GM12864 (cell line): ENCODE measurements around the gene KIAA0319L.

Source experiments
- DNase-seq: peaks from one replicate; pipeline ENCODE4 v3.0.0-alpha.2; 2011; ENCODE audit warnings: low read depth
- H3K4me3 ChIP-seq: 2 replicates; pipeline ENCODE4 v1.5.1; 2011; ENCODE audit warnings: mild to moderate bottlenecking, low read depth, low read length, control low read depth
- CTCF ChIP-seq: IDR thresholded peaks from 2 replicates; pipeline ENCODE4 v1.5.1; 2011; ENCODE audit warnings: low read depth, mild to moderate bottlenecking, moderate library complexity, low read length, control low read depth, inconsistent platforms; ENCODE audit errors: missing control alignments

KIAA0319L gene

GRCh38 chr1:35557118-35557610, at the start of gene KIAA0319L:
Gene KIAA0319L, minus strand, starts transcription at chr1:35557403. Its CDS starts 2,912 bp downstream, at chr1:35554491.
- peak within 1 kb of the TSS; percentile 91 for H3K4me3 ChIP-seq
- DNase-seq, result no peak
- no peak for TF ChIP-seq CTCF

- no peak overlapping the region for H3K4me3 ChIP-seq
- DNase-seq, result no peak
- TF ChIP-seq CTCF, result no peak
Measured at GRCh38 chr1:35605867-35606182, 48.6 kb upstream of the KIAA0319L start.

GRCh38 chr1:35605071-35605866, 48.1 kb upstream of the KIAA0319L start:
- DNase-seq, result no peak
- H3K4me3 ChIP-seq, result no peak overlapping the region
- TF ChIP-seq CTCF, result no peak

GRCh38 chr1:35603941-35604340, 46.7 kb upstream of the KIAA0319L start:
- no peak for TF ChIP-seq CTCF
- H3K4me3 ChIP-seq, result no peak overlapping the region
- DNase-seq, result no peak

GRCh38 chr1:35603468-35603867, 46.3 kb upstream of the KIAA0319L start:
- no peak overlapping the region for H3K4me3 ChIP-seq
- no peak for DNase-seq
- no peak for TF ChIP-seq CTCF

GRCh38 chr1:35600593-35600992, 43.4 kb upstream of the KIAA0319L start:
- no peak for DNase-seq
- no peak for TF ChIP-seq CTCF
- H3K4me3 ChIP-seq, result no peak overlapping the region

- no peak for TF ChIP-seq CTCF
- no peak for DNase-seq
- H3K4me3 ChIP-seq, result no peak overlapping the region
Measured at GRCh38 chr1:35599411-35599810, 42.2 kb upstream of the KIAA0319L start.
